ENCODE measurements around the gene ABCC5.

The ABCC5 gene

DNA sequence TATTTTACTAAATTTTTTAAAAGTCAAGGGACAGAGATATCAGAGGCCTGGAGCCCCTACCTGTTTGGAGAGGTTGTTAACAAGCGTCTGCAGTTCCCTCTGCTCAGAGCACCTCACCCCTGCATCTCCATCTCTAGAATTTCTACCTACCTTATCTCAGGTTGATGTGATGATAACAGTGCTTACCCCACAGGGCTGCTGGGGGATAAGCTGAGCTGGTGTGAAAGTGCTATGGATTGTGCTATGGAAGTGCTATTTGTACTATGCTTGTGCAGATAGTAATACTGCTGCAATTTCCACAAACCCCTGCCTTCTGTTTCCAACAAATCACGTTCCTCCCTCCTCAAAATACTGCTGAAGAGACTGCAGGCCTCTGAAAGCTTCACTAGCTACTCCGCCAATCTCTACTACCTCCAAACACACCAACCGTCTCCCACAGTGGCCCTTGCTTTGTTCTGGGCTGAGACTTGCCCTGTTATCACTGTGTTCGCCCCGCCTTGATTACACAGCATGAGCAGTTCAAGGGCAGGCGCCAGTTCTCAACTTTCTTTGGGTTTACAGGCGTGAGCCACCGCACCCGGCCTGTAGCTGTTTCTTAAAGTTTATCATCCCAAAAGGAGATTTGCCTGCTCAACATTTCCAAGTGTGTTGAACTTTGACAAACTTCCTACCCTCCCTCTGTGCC lies 104.6 kb downstream of the ABCC5 start:
- H3K4me3 ChIP-seq (ENCODE audit: low read depth, low read length): no peak overlapping the region
- TF ChIP-seq, protein P1, sequence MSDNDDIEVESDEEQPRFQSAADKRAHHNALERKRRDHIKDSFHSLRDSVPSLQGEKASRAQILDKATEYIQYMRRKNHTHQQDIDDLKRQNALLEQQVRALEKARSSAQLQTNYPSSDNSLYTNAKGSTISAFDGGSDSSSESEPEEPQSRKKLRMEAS (IDR thresholded peaks at IDR 0.05; ENCODE audit: low read depth, low read length): no peak
- TF ChIP-seq, protein P2, sequence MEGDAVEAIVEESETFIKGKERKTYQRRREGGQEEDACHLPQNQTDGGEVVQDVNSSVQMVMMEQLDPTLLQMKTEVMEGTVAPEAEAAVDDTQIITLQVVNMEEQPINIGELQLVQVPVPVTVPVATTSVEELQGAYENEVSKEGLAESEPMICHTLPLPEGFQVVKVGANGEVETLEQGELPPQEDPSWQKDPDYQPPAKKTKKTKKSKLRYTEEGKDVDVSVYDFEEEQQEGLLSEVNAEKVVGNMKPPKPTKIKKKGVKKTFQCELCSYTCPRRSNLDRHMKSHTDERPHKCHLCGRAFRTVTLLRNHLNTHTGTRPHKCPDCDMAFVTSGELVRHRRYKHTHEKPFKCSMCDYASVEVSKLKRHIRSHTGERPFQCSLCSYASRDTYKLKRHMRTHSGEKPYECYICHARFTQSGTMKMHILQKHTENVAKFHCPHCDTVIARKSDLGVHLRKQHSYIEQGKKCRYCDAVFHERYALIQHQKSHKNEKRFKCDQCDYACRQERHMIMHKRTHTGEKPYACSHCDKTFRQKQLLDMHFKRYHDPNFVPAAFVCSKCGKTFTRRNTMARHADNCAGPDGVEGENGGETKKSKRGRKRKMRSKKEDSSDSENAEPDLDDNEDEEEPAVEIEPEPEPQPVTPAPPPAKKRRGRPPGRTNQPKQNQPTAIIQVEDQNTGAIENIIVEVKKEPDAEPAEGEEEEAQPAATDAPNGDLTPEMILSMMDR (IDR thresholded peaks at IDR 0.05; ENCODE audit: low read depth, low read length): no peak
- TF ChIP-seq MYC (IDR thresholded peaks at IDR 0.05; ENCODE audit: low read depth, low read length) (no peak), POLR2A (IDR thresholded peaks at IDR 0.05; ENCODE audit: extremely low read depth, insufficient read length) (no peak)
- no peak for DNase-seq (ENCODE audit: low read depth)

DNA sequence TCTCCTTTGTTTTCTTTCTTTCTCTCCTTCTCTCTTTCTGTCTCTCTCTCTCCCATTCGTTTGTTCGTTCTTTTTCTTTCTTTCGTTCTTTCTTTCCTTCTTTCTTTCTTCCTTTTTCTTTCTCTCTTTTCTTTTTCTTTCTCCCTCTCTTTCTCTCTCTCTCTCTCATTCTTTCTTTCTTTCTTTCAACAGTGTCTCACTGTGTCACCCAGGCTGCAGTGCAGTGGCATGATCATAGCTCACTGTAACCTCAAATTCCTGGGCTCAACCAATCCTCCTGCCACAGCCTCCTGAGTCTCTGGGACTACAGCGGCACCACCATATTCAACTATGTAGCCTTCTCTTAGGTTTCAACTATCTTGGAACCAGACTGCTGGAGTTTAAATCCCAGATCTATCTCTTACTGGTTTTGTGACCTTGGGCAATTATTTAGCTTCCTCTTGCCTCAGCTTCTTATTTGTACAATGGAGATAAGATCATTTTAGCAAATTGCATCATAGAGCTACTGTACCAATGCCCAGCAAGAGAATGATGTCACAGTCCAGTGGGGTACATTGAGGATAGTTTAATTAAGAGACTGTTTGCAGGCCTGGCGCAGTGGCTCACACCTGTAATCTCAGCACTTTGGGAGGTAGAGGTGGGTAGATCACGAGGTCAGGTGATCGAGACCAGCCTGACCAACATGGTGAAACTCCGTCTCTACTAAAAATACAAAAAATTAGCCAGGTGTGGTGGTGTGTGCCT lies 105.7 kb downstream of the ABCC5 start:
- no peak overlapping the region for H3K4me3 ChIP-seq (ENCODE audit: low read depth, low read length)
- DNase-seq (ENCODE audit: low read depth): peak; percentile 58
- no peak for TF ChIP-seq MYC (IDR thresholded peaks at IDR 0.05; ENCODE audit: low read depth, low read length)
- TF ChIP-seq POLR2A (IDR thresholded peaks at IDR 0.05; ENCODE audit: extremely low read depth, insufficient read length): no peak
- TF ChIP-seq, protein P1 (IDR thresholded peaks at IDR 0.05; ENCODE audit: low read depth, low read length): no peak
- TF ChIP-seq, protein P2 (IDR thresholded peaks at IDR 0.05; ENCODE audit: low read depth, low read length): no peak

DNA sequence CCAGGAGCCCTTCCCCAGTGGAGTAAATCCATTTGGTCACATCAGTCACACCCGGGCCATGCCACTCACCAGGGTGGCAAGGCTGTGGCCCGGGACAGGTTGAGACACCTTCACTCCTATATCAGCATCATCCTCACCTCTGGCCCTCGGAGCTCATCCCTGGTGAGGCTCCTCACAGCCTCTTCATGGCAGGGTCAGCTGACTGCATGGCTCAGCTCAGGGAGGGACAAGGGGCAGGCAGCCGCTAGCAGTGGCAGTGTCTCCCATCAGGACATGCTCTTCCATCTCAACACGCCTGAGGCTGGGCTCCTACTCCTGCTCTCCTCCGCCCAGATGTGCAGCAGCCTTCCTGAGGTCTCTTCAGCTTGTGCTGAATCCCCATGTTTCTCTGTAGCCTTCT lies 106.6 kb downstream of the ABCC5 start:
- no peak overlapping the region for H3K4me3 ChIP-seq (ENCODE audit: low read depth, low read length)
- TF ChIP-seq MYC (IDR thresholded peaks at IDR 0.05; ENCODE audit: low read depth, low read length): no peak
- TF ChIP-seq POLR2A (IDR thresholded peaks at IDR 0.05; ENCODE audit: extremely low read depth, insufficient read length): no peak
- TF ChIP-seq, protein P1 (IDR thresholded peaks at IDR 0.05; ENCODE audit: low read depth, low read length): no peak
- TF ChIP-seq, protein P2 (IDR thresholded peaks at IDR 0.05; ENCODE audit: low read depth, low read length): no peak
- no peak for DNase-seq (ENCODE audit: low read depth)

DNA sequence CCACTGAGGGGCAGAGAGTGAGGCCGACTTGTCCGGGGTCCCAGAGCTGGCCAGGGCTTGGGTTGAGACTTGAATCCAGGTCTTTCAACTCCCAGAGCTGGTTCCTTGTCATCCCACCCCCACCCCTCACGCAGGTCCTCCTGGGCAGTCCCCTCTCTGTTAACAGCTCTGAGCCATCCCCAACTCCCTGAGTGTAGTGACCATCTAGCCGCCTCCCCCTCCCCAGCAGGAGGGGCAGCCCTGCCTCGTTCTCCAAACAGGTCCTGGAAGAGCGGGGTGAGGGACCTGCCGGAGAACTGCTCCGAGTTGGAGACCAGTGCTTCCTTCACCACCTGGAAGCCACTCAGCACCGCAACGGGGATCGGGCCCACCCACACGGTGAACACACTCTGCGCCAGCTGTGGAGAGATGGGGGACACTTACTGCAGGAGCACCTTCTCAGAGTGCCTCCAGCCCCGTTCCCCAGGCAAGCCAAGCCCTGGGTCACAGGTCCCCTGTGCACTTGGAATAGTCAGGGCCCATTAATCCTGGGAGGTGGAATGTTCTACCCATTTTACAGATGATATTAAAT lies 108.6 kb downstream of the ABCC5 start:
- no peak overlapping the region for H3K4me3 ChIP-seq (ENCODE audit: low read depth, low read length)
- TF ChIP-seq, protein P1 (IDR thresholded peaks at IDR 0.05; ENCODE audit: low read depth, low read length): no peak
- no peak for TF ChIP-seq MYC (IDR thresholded peaks at IDR 0.05; ENCODE audit: low read depth, low read length)
- TF ChIP-seq POLR2A (IDR thresholded peaks at IDR 0.05; ENCODE audit: extremely low read depth, insufficient read length): no peak
- TF ChIP-seq, protein P2 (IDR thresholded peaks at IDR 0.05; ENCODE audit: low read depth, low read length): no peak
- DNase-seq (ENCODE audit: low read depth): no peak

DNA sequence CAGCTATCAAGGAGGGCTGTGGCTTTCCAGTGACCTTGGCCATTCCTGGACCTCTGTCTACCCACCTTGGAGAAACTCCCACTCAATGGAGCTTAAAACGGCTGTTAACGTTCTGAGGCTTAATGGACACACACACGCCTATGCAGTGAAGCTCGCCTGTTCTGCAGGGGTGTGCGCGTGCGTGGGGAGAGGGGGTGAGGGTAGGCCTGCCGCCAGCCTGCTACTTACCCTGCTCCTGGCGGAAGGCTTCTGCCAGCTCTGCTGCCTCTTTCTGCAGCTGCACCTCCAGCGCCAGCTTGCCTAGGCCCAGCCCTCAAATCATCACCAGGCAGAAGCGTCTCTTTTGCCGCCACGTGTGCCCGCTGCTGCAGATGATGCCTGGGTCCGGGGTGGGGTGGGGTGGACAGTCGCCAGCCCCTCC lies 109.8 kb downstream of the ABCC5 start:
- H3K4me3 ChIP-seq (ENCODE audit: low read depth, low read length): no peak overlapping the region
- TF ChIP-seq, protein P2 (IDR thresholded peaks at IDR 0.05; ENCODE audit: low read depth, low read length): no peak
- TF ChIP-seq, protein P1 (IDR thresholded peaks at IDR 0.05; ENCODE audit: low read depth, low read length): no peak
- TF ChIP-seq MYC (IDR thresholded peaks at IDR 0.05; ENCODE audit: low read depth, low read length): no peak
- no peak for TF ChIP-seq POLR2A (IDR thresholded peaks at IDR 0.05; ENCODE audit: extremely low read depth, insufficient read length)
- no peak for DNase-seq (ENCODE audit: low read depth)

Measured in NB4 (cell line).